HUES6 (cell line): ENCODE data around the gene SSBP3.

ENCODE experiments used
- H3K27ac ChIP-seq: 2 replicates; pipeline ENCODE4 v1.7.0; 2013; ENCODE audit warnings: low read depth, mild to moderate bottlenecking, low read length, inconsistent platforms
- H3K27me3 ChIP-seq: 2 replicates; pipeline ENCODE4 v1.6.1; 2013; ENCODE audit warnings: low read length; ENCODE audit not compliant: control insufficient read depth, insufficient read depth
- H3K36me3 ChIP-seq: 2 replicates; pipeline ENCODE4 v1.6.1; 2013; ENCODE audit warnings: low read length; ENCODE audit not compliant: control insufficient read depth, insufficient read depth
- H3K4me1 ChIP-seq: 2 replicates; pipeline ENCODE4 v1.6.1; 2013; ENCODE audit warnings: low read length; ENCODE audit not compliant: control insufficient read depth, insufficient read depth
- H3K4me3 ChIP-seq: 2 replicates; pipeline ENCODE4 v1.5.1; 2013; ENCODE audit warnings: low read depth, low read length
- H3K9ac ChIP-seq: one replicate; pipeline ENCODE4 v1.6.1; 2013; ENCODE audit warnings: mild to moderate bottlenecking, low read length
- H3K9me3 ChIP-seq: 2 replicates; pipeline ENCODE4 v1.6.1; 2013; ENCODE audit warnings: low read depth, low read length; ENCODE audit not compliant: control insufficient read depth, insufficient read depth

The SSBP3 gene

GRCh38 chr1:54252371-54252936, 153.7 kb downstream of the SSBP3 start:
- H3K27ac ChIP-seq: no peak overlapping the region
- no peaks in the 10 kb centered on the region for H3K9me3 ChIP-seq
- H3K9ac ChIP-seq: no peak overlapping the region
- no peaks in the 10 kb centered on the region for H3K27me3 ChIP-seq
- peaks cover 16% of the 10 kb centered on the region for H3K4me1 ChIP-seq
- H3K4me3 ChIP-seq: no peak overlapping the region
- H3K36me3 ChIP-seq: peaks cover 35% of the 10 kb centered on the region

- Histone ChIP-seq H3K27me3 (no peaks in the 10 kb centered on the region), H3K9ac (no peak overlapping the region), H3K4me1 (peaks cover 6% of the 10 kb centered on the region; the same call in 1 of the 2 replicates), H3K9me3 (no peaks in the 10 kb centered on the region), H3K27ac (no peak overlapping the region), H3K36me3 (peaks cover 42% of the 10 kb centered on the region), H3K4me3 (no peak overlapping the region)
Measured at GRCh38 chr1:54250670-54251069, 155.5 kb downstream of the SSBP3 start.

GRCh38 chr1:54249819-54250435, 156.3 kb downstream of the SSBP3 start:
- peaks cover 6% of the 10 kb centered on the region; the same call in 1 of the 2 replicates for H3K4me1 ChIP-seq
- no peaks in the 10 kb centered on the region for H3K27me3 ChIP-seq
- H3K27ac ChIP-seq: peak overlapping the region; percentile 64; the same call in 1 of the 2 replicates
- no peak overlapping the region for H3K9ac ChIP-seq
- H3K36me3 ChIP-seq: peaks cover 43% of the 10 kb centered on the region
- no peak overlapping the region for H3K4me3 ChIP-seq
- no peaks in the 10 kb centered on the region for H3K9me3 ChIP-seq

- no peaks in the 10 kb centered on the region for H3K27me3 ChIP-seq
- H3K9me3 ChIP-seq: no peaks in the 10 kb centered on the region
- H3K27ac ChIP-seq: no peak overlapping the region; the same call in 1 of the 2 replicates
- peaks cover 6% of the 10 kb centered on the region; the same call in 1 of the 2 replicates for H3K4me1 ChIP-seq
- H3K9ac ChIP-seq: no peak overlapping the region
- no peak overlapping the region for H3K4me3 ChIP-seq
- H3K36me3 ChIP-seq: peaks cover 50% of the 10 kb centered on the region
Measured at GRCh38 chr1:54248966-54249365, 157.2 kb downstream of the SSBP3 start.

GRCh38 chr1:54247863-54248515, 158.2 kb downstream of the SSBP3 start:
- Histone ChIP-seq H3K36me3 (peaks cover 60% of the 10 kb centered on the region), H3K4me1 (peaks cover 6% of the 10 kb centered on the region; the same call in 1 of the 2 replicates)

GRCh38 chr1:54246116-54246721, 160.0 kb downstream of the SSBP3 start:
- no peak overlapping the region for H3K27ac ChIP-seq
- peaks cover 65% of the 10 kb centered on the region for H3K36me3 ChIP-seq
- no peak overlapping the region for H3K9ac ChIP-seq
- H3K9me3 ChIP-seq: no peaks in the 10 kb centered on the region
- H3K4me1 ChIP-seq: peaks cover 6% of the 10 kb centered on the region; the same call in 1 of the 2 replicates
- H3K27me3 ChIP-seq: no peaks in the 10 kb centered on the region
- H3K4me3 ChIP-seq: no peak overlapping the region

More at GRCh38 chr1:54247863-54248515, 158.2 kb downstream of the SSBP3 start:
- H3K9me3 ChIP-seq: no peaks in the 10 kb centered on the region
- no peak overlapping the region for H3K4me3 ChIP-seq
- H3K9ac ChIP-seq: no peak overlapping the region
- H3K27ac ChIP-seq: no peak overlapping the region; the same call in 1 of the 2 replicates
- no peaks in the 10 kb centered on the region for H3K27me3 ChIP-seq

- Histone ChIP-seq H3K9ac (no peak overlapping the region), H3K4me3 (no peak overlapping the region), H3K36me3 (peaks cover 65% of the 10 kb centered on the region), H3K9me3 (no peaks in the 10 kb centered on the region), H3K4me1 (peaks cover 4% of the 10 kb centered on the region; the same call in 1 of the 2 replicates), H3K27ac (no peak overlapping the region), H3K27me3 (no peaks in the 10 kb centered on the region)
Measured at GRCh38 chr1:54245501-54245900, 160.7 kb downstream of the SSBP3 start.

GRCh38 chr1:54244655-54245054, 161.5 kb downstream of the SSBP3 start:
- H3K27me3 ChIP-seq: no peaks in the 10 kb centered on the region
- no peak overlapping the region for H3K27ac ChIP-seq
- H3K9me3 ChIP-seq: no peaks in the 10 kb centered on the region
- H3K4me3 ChIP-seq: no peak overlapping the region
- no peaks in the 10 kb centered on the region for H3K4me1 ChIP-seq
- H3K36me3 ChIP-seq: peaks cover 68% of the 10 kb centered on the region
- H3K9ac ChIP-seq: no peak overlapping the region

- H3K4me1 ChIP-seq: no peaks in the 10 kb centered on the region
- no peak overlapping the region for H3K9ac ChIP-seq
- no peak overlapping the region for H3K27ac ChIP-seq
- peaks cover 74% of the 10 kb centered on the region for H3K36me3 ChIP-seq
- no peak overlapping the region for H3K4me3 ChIP-seq
- no peaks in the 10 kb centered on the region for H3K9me3 ChIP-seq
- no peaks in the 10 kb centered on the region for H3K27me3 ChIP-seq
Measured at GRCh38 chr1:54243022-54243421, 163.2 kb downstream of the SSBP3 start.

- H3K9ac ChIP-seq: no peak overlapping the region
- no peak overlapping the region for H3K27ac ChIP-seq
- H3K9me3 ChIP-seq: no peaks in the 10 kb centered on the region
- no peaks in the 10 kb centered on the region for H3K27me3 ChIP-seq
- H3K36me3 ChIP-seq: peaks cover 82% of the 10 kb centered on the region
- H3K4me1 ChIP-seq: no peaks in the 10 kb centered on the region
- no peak overlapping the region for H3K4me3 ChIP-seq
Measured at GRCh38 chr1:54241364-54241763, 164.8 kb downstream of the SSBP3 start.
